ENCODE data around the gene IGSF22.
"Not testable (repeated sequence)": the region's sequence is repeated elsewhere in the genome, so short reads cannot be mapped to it uniquely, and the experiment has no call there.

Gene IGSF22

DNA sequence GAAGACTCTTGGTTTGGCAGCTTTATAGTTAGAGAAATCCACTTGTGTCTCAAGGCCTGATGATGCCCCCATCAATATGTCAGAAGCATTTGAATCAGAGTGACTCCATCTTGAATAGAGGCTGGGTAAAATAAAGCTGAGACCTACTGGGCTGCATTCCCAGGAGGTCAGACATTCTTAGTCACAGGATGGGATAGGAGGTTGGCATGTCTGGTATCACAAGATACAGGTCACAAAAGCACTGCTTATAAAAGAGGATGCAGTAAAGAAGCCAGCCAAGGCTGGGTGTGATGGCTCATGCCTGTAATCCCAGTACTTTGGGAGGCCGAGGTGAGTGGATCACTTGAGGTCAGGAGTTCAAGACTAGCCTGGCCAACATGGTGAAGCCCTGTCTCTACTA lies 44.0 kb downstream of the IGSF22 start:
- DNase-seq, result not testable (repeated sequence)

GRCh38 chr11:18677560-18677959 lies 48.4 kb downstream of the IGSF22 start:
- no peak for DNase-seq

GRCh38 chr11:18676803-18677202 lies 49.2 kb downstream of the IGSF22 start:
- no peak for DNase-seq

DNA sequence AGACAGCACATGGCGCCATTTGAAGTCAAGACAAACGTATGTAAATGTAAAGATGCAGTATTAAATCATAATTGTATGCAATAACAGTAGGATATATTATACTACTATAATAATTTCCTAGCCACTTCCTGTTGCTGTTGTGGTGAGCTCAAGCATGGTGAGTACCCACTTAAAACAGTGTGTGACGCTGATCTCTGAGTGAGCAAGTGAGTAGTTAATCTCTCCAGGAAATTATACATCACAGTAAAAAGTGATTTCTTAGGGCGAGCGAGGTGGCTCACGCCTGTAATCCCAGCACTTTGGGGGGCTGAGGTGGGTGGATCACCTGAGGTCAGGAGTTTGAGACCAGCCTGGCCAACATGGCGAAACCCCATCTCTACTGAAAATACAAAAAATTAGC lies 53.8 kb downstream of the IGSF22 start:
- peak; percentile 44 for DNase-seq

DNA sequence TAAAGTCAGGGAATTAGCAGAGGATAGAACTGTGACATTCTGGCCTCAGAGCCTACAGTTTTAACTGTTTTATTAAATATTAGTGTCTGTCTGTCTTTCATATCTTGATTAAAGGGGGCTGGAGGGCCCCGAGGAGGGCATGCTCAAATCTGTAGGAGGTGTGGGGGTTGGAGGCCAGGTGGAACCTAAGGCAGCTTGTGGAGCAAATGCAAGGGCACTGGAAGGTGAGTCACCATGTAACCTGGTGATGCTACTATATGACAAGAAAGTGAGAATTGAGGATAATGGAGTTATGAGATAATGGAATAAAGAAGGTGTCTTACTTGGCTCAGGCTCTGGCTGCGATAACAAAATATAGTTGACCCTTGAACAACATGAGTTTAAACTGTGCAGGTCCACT lies 54.7 kb downstream of the IGSF22 start:
- DNase-seq, result no peak

DNA sequence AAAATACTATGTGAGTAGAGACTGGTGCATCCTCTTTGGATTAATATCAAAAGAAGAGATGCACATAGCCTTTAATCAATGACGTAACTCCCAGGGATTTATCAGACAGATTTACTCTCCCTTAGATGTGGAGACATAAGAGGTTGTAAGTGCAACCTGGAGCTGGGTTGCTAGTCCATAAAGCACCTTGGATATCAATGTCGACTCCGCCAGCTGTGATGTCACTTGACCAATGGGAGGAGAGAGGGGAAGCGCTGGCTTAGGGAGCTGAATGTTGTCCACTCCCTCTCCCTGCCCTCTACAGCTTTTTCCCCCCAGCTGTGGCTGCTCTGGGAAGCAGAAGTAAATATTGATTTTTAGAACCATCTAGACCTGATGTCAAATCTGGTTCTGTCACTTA lies 56.3 kb downstream of the IGSF22 start:
- DNase-seq, result no peak

GRCh38 chr11:18669219-18669596 lies 56.8 kb downstream of the IGSF22 start:
- no peak for DNase-seq

- no peak for DNase-seq
Measured at GRCh38 chr11:18668131-18668530, 57.9 kb downstream of the IGSF22 start.

DNA sequence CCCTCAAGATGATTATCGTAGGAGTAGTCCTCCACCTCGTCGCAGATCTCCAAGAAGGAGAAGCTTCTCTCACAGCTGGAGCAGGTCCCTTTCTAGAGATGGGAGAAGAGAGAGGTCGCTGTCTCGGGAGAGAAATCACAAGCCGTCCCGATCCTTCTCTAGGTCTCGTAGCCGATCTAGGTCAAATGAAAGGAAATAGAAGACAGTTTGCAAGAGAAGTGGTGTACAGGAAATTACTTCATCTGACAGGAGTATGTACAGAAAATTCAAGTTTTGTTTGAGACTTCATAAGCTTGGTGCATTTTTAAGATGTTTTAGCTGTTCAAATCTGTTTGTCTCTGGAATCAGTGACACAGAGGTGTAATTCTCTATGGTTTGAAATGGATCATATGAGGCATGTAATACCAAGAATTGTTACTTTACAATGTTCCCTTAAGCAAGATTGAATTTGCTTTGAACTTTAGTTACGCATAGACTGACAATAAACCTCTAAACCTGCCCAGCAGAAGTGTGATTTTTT lies 60.6 kb downstream of the IGSF22 start:
- DNase-seq, result not testable (repeated sequence)

GRCh38 chr11:18657673-18658072 lies 68.3 kb downstream of the IGSF22 start:
- no peak for DNase-seq
